Fibroblast of upper back skin (primary cell): ENCODE measurements around the gene TP53BP1.

Source experiments
- DNase-seq: peaks from one replicate; pipeline ENCODE4 v3.0.0-alpha.2; 2013

The TP53BP1 gene

GRCh38 chr15:43487271-43487895 is 5.6 kb downstream of the TP53BP1 start:
- DNase-seq: no peak

GRCh38 chr15:43484455-43484854 is 8.5 kb downstream of the TP53BP1 start:
- no peak for DNase-seq

DNA sequence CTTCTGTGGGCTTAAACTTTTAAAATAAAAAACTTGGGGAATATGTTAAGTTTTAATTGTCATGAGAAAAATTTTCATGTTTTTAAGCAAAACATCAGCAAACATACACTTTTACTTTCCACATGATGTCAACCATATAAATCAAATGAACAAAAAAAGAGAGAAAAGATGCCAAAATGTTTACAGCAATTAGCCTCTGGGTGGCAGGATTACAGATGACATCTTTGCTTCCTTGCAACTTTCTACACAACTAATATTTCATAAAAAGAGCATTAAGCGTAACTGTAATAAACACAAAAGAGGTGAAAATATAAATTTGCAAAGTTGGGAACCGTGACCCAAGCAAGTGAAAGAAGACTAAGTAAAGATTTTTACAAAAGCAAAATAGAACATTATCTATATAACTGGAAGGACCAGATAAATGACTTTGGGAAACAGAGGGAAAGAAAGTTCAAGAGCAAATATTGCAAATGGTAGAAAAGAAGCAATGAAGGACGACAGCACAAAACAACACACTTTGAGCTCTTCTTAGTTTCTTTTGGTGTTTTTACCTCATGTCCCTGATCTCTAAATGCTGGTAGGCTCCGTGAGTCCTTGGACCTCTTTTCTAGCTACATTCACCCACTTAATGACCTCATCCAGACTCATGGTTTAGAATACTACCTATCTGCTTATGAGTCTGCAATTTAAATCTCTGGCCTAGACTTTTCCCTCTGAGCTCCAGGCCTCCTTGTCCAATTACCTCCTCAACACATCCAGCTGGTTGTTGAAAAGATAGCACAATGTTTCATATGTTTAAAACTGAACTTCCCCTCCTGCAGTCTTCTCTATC is 9.4 kb downstream of the TP53BP1 start:
- peak; percentile 25 for DNase-seq

DNA sequence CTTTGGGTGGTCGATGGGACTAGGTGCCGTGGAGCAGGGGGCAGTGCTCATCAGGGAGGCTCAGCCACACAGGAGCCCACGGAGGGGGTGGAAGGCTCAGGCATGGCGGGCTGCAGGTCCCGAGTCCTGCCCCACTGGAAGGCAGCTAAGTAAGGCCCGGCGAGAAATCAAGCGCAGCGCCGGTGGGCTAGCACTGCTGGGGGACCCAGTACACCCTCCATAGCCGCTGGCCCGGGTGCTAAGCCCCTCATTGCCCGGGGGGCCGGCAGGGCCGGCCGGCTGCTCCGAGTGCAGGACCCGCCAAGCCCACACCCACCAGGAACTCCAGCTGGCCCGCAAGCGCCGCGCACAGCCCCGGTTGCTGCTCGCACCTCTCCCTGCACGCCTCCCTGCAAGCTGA is 19.1 kb downstream of the TP53BP1 start:
- no peak for DNase-seq

DNA sequence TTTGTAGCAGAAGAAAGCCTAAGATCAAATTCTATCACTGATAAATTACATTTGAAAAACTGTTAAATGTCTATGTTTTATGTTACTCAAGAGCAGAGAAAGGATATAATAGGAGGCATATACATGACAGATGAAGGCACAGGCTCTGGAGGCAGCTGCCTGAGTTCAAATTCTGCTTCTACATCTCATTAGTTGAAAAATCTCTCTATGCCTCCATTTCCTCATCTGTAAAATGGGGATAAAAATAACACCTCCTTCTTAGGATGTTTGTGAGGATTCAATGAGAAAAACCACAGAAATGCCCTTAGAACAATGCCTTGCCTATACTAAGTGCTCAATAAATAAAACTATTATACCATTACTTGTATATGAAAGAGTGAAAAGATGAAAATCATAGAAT is 21.0 kb downstream of the TP53BP1 start:
- DNase-seq: no peak

DNA sequence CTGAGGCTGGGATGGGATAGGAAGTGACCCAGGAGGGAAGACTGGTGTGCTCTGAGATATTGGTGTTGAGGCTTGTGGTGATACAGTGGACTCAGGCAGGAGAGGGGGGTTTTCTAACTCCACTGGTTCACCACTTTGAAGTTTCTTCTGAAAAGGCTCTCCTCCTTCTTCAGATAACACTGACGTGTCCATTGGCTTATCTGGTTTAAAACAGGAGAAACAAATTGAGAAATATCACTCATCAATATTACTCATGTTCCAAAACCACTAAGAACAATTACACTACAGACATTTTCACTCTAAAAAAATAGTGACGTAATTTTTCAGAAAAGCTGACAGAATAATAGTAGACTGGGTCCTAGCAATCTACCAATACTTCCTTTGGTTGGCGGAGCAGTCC is 23.1 kb downstream of the TP53BP1 start:
- DNase-seq: peak; percentile 44

- peak; percentile 91 for DNase-seq
Measured at GRCh38 chr15:43465100-43465499, 27.9 kb downstream of the TP53BP1 start.

- DNase-seq: no peak
Measured at GRCh38 chr15:43463998-43464397, 29.0 kb downstream of the TP53BP1 start.

DNA sequence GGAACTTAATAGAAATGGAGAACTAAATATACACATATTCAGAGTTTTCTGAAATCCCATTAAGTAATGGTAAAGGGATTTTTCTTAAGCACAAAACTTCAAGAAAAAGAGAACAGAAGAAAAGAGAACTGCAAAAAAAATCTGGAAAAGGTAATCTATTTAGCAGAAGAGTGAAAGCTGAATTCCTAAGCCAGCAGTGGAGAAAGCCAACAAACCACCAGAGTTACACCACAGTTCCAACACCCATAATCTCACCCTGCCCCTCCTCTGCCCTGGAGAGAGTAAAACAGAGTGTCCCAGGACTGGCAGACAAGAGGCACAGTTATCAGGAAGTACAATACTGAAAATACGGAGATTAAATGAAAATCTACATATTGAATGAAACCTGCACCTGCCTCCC is 29.4 kb downstream of the TP53BP1 start:
- DNase-seq: peak; percentile 45

DNA sequence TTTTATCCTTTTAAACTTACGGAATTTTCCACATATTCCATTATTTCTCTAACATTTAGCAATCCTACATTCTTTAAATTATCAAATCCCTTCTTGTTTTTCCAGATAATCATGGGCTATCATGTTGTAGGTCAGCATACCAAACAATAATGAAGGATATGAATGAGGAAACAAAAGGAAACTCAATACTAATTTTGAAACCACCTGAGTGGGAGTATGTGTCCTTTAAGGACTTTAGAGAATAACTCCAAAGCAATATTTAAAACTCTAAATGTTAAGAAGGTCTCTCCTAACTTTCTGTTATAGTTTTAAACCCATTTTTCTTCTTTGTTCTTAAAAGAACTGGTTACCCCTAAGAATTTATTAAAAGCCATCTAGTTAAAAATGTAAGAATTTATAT is 43.0 kb downstream of the TP53BP1 start:
- DNase-seq: no peak

DNA sequence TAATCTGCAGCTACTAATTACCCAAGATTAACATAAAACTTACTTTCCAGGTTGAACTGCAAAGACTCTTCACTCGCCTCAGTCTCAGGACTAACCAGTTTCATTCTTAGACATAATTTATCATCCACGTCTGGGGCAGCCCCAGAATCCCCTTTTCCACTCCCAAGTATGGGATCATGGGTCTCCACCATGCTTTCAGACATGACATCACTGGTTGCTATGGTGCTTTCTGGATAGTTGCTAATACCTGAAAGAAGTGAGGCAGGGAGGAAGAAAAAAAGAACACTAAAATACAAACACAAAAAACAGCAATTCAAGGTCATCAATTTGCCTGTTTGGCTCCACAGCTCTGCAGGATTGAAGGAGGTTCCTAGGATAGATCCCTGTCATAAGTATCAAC is 46.6 kb downstream of the TP53BP1 start:
- DNase-seq: no peak

DNA sequence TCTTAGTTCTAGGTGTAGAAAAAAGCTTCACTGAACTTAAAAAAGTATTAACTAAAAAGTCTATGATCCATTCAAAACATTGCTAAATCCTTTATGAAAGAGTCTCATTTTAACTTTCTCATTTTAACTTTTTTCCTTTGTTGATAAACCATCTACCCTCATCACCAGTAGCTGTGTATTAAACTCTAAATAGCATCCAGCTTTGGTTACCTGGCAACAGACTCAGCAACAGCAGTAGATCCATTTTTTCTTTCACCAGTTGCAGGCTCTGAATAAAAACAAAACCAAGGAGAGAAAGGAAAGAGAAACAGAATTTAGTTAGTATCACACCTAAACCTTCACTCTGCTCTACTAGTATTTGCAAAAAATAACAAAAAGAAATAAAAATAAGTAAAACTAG is 51.6 kb downstream of the TP53BP1 start:
- DNase-seq: peak; percentile 43

DNA sequence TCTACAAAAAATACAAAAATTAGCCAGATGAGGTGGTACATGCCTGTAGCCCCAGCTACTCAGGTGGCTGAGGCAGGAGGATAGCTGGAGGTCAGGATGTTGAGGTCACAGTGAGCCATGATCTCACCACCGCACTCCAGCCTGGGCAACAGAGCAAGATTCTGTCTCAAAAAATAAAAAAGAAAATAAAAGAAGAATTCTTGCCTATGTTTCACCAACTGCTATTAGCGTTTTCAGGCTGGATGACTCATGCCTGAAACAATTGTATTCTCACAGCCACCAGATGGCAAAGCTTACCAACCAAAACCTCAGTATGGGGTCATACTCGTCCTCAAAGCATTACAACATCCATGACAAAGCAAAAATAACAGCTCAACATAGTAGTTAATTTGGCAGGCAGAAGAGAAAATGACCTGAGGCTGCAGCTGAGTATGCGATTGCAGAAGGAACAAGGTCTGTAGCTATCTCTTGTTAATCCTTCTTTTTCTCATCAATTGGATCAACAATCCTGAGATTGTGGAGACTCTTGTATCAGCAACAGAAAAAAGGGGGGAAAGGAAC is 52.2 kb downstream of the TP53BP1 start:
- DNase-seq: peak; percentile 97

DNA sequence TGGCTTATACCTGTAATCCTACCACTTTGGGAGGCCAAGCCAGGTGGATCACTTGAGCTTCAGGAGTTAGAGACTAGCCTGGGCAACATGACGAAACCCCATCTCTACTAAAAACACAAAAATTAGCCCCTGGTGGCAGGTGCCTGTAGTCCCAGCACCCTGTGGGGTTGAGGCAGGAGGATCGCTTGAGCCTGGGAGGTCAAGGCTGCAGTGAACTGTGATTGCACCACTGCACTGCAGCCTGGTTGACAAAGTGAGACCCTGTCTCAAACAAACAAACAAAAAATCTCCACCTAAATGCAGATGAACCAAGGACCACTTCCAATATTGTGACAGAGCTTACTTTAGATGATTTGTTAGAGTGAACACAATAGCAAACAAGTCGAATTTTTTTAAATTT is 53.7 kb downstream of the TP53BP1 start:
- DNase-seq: no peak

DNA sequence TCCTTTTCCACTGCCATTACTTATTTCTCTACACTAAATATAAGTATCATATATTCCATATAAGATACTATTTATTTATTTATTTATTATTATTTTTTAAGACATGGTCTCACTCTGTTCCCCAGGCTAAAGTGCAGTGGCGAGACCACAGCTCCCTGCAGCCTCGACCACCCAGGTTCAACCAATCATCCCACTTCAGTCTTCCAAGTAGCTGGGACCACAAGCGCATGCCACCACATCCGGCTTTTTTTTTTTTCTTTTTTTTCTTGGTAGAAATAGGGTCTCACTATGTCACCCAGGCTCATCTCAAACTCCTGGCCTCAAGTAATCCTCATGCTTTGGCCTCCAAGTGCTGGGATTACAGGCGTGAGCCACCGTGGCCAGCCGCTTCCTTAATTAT is 56.6 kb downstream of the TP53BP1 start:
- no peak for DNase-seq

DNA sequence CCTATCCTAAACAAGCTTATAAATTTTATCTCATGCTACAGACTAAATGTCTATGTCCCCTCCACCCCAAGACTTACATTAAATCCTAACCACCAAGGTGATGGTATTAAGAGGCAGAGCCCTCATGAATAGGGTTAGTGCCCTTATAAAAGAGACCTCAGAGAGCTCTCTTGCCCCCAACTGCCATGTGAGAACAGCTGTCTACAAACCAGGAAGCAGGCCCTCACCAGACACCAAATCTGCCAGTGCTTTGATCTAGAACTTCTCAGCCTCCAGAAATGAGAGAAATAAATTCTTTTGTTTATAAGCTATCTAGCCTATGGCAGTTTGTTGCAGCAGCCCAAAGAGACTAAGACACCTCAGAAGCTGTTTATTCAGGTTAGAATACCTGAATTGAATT is 58.5 kb downstream of the TP53BP1 start:
- no peak for DNase-seq

DNA sequence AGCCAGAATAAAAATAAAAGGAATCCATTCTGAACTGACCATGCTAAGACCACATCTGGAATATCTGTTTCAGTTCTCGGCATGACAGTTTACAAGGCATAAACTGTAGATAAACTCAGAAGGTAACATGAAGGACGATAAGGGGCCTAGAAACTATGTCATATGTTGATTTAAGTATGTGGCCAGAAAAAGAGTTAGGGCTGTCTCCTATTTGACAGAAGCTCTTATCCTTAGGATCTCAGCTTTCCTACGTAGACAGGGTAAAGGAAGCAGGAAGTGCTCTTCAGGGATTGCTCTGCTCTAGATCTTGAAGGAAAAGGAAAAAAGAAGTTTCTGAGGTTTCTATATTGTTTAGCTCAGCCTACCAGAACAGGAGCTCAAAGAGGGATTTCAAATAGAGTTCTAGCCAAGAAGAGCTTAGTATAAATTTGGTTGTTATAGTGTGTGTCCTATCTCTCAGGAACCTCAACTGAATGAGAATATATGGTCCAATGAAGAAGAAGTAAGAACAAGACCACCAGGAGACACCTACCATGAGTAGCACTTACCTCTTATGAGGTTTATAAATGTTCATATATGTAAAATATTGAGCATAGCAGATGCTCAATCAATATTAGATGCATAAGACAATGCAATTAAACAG is 59.2 kb downstream of the TP53BP1 start:
- DNase-seq: no peak

DNA sequence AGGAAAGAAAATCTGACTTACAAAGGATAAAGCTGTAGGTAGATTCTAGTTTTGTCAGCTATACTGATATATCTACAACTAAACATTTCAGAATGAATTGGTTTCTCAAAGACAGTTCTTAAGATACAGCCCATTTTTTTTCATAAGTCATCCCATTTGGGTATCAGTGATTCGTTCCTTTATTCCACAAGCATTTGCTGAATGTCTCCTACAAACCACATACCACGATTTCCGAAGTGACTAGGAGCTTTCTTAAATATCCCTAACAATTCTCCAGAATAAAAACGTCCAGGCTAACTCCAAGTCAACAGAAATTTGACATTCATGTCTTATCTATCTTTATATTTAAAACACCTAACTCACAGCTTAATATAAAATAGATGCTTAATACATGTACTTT is 59.8 kb downstream of the TP53BP1 start:
- peak; percentile 63 for DNase-seq

DNA sequence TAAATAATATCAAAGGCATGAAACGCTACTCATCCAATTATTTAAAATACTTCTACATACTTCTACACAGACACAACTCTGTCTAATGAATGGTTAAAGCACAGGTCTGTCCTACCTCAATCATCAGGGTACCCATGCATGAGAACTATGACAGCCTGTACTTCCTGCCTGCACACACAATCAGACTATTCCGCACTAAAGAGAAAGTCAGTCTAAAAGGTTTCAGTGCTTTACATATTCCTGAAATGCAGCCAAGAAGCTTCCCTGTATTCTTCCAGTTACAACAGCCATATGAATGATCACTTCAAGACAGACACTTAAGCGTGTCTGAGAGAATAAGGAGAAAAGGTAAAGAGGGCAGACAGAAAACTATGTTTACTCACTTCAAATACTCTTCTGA is 63.3 kb downstream of the TP53BP1 start:
- peak; percentile 15 for DNase-seq

DNA sequence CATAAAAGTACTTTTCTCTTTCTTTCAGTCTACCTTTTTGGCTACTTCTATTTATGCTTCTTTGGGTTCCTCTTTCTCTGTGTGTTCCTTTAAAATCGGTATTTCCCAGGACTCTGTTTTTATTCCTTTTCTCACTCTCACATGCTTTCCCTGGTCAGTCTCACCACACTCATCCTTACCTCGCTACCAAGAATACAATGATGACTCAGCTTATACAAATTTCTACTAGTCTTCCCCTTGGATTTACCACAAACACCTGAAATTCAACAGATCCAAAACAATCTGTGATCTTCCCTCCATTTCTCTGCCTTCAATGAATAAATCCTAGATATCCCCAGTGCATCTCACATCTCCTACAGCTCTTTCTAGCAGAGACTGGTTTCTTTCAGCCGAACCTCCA is 69.2 kb downstream of the TP53BP1 start:
- no peak for DNase-seq

DNA sequence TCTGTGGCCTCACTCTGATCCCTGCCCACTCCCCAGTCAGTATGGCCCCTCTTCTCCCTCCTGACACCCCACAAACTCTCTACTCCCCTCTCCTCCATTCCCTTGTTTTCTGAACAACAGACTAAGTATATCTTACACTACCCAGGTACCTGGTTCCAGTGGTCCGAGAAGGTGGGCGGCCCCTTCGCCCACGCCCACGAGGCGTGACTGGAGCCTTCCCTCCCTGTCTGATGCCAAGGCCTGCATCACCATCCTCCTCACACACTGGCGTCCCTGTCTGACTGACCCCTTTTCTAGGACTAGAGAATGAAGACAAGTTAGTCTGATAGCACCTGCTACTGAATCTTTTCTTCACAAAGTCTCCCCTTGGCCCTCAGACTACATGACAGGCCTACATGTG is 72.1 kb downstream of the TP53BP1 start:
- DNase-seq: no peak

- no peak for DNase-seq
Measured at GRCh38 chr15:43420435-43420834, 72.5 kb downstream of the TP53BP1 start.

DNA sequence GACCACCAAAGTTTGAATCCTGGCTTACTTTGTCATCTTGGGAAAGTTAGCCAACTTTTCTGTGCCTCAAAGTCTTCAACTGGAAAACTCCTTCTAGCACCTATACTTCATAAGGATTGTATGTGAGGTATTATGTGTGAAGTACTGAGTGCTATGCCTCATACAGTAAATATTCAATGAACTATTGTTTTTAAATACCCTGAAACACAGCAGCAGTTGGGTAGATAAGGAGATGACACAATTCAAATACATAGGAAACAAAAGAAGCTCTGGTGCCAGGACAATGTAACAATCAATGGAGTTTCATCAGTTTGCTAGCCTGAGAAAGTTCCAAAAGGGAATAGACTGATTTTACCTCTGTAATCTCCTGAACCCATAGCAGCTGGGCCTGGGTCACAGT is 78.8 kb downstream of the TP53BP1 start:
- peak; percentile 9 for DNase-seq

DNA sequence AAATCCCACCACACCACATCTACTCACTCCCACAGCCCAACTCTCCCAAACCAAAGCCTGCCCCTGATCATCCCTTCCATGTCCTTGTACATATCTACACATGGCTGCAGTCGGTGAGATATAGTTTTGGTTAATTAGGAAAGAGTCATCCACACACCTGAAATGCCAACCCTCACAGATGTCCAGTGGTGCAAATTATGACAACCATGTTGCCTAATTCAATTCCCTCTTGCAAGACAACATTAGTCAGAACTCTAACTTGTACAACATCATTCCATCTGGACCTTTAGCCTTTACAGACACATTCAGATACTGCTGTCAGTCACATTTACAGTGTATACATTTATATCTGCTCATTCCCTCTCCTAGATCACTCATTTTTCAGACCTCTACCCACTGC is 80.9 kb downstream of the TP53BP1 start:
- DNase-seq: no peak
